PC-3 (cell line): ENCODE results near the gene SGTA. TPM values are rescaled to one million over a fixed set of nuclear protein-coding genes. Genes with fewer than 3 reads are reported as not detected.

Source experiments
- ATAC-seq: fragments of 200-7000 bp; cut with Tn5 transposase; 2 replicates; pipeline ENCODE4 v1.9.1; 2020; ENCODE audit warnings: mild to moderate bottlenecking, moderate library complexity
- Bru-seq: library from RNA; stranded (reverse); fragments of 400-500 nt; gene quantifications from one replicate; lab custom pipeline; 2021; lab: Mats Ljungman, UMichigan
- BruChase-seq, 2 experiments: library from RNA; stranded (reverse); fragments of 400-500 nt; gene quantifications; one replicate each; lab custom pipeline; 2021; lab: Mats Ljungman, UMichigan
- BruUV-seq: library from RNA; stranded (reverse); fragments of 400-500 nt; replicated peaks from 2 replicates; lab custom pipeline; 2021; lab: Mats Ljungman, UMichigan
- CTCF ChIA-PET: fragments of 300-600 bp; sonication (Branson Sonifier 250); formaldehyde crosslinking; loops from one replicate; lab custom pipeline; 2022; ENCODE audit warnings: antibody characterized with exemption; lab: Charles Lee
- POLR2A ChIA-PET: fragments of 300-600 bp; sonication (Branson Sonifier 250); formaldehyde crosslinking; loops from one replicate; lab custom pipeline; 2022; ENCODE audit warnings: antibody characterized with exemption; ENCODE audit not compliant: unreplicated experiment; lab: Charles Lee
- DNase-seq: peaks from one replicate; pipeline ENCODE4 v3.0.0-alpha.2; 2015
- H2AFZ ChIP-seq: fragments of 300-600 bp; sonication (generic); 2 replicates; pipeline ENCODE4 v1.6.0; 2016; ENCODE audit warnings: antibody characterized with exemption, low read length
- H3F3A ChIP-seq: fragments of 300-600 bp; sonication (generic); one replicate; pipeline ENCODE4 v1.6.0; 2017; ENCODE audit warnings: antibody characterized with exemption, low read length, control low read depth, mild to moderate bottlenecking; ENCODE audit not compliant: unreplicated experiment
- H3K27ac ChIP-seq: fragments of 300-600 bp; sonication (generic); 2 replicates; pipeline ENCODE4 v1.5.1; 2016; ENCODE audit warnings: mild to moderate bottlenecking, low read length
- H3K27me3 ChIP-seq: fragments of 300-600 bp; sonication (generic); 2 replicates; pipeline ENCODE4 v1.6.1; 2016; ENCODE audit warnings: low read length, mixed read lengths
- H3K36me3 ChIP-seq: fragments of 300-600 bp; sonication (generic); 2 replicates; pipeline ENCODE4 v1.6.1; 2016; ENCODE audit warnings: low read depth, mixed run types, low read length, mixed read lengths
- H3K4me1 ChIP-seq: fragments of 300-600 bp; sonication (generic); 2 replicates; pipeline ENCODE4 v1.5.1; 2016; ENCODE audit warnings: low read length; ENCODE audit not compliant: insufficient read depth
- H3K4me2 ChIP-seq: fragments of 300-600 bp; sonication (generic); 2 replicates; pipeline ENCODE4 v1.6.0; 2016; ENCODE audit warnings: low read length
- H3K4me3 ChIP-seq: fragments of 300-600 bp; sonication (generic); 2 replicates; pipeline ENCODE4 v1.5.1; 2016; ENCODE audit warnings: mild to moderate bottlenecking, low read length, mixed read lengths
- H3K79me2 ChIP-seq: fragments of 300-600 bp; sonication (generic); 2 replicates; pipeline ENCODE4 v1.6.1; 2017; ENCODE audit warnings: low read length, mixed read lengths
- H3K9ac ChIP-seq: fragments of 300-600 bp; sonication (generic); 2 replicates; pipeline ENCODE4 v1.6.0; 2016; ENCODE audit warnings: mild to moderate bottlenecking, low read length
- H3K9me2 ChIP-seq: fragments of 300-600 bp; sonication (generic); replicated peaks from 2 replicates; pipeline ENCODE4 v1.6.1; 2016; ENCODE audit warnings: mixed run types, low read length, mixed read lengths
- H3K9me3 ChIP-seq: fragments of 300-600 bp; sonication (generic); 2 replicates; pipeline ENCODE4 v1.6.1; 2016; ENCODE audit warnings: low read length, mixed read lengths
- H4K20me1 ChIP-seq: fragments of 300-600 bp; sonication (generic); 2 replicates; pipeline ENCODE4 v1.6.1; 2016; ENCODE audit warnings: low read length, mixed read lengths
- EZH2 ChIP-seq: fragments of 300-600 bp; sonication (generic); IDR thresholded peaks from one replicate; pipeline ENCODE4 v1.6.1; 2017; ENCODE audit warnings: antibody characterized with exemption, mild to moderate bottlenecking, low read length; ENCODE audit not compliant: unreplicated experiment
- EZH2phosphoT487 ChIP-seq: fragments of 300-600 bp; sonication (generic); IDR thresholded peaks from 2 replicates; pipeline ENCODE4 v1.6.1; 2018; ENCODE audit warnings: mild to moderate bottlenecking, antibody characterized with exemption, low read length, borderline replicate concordance
- intact Hi-C: fragments of 100-400 bp; cut with micrococcal nuclease; formaldehyde crosslinking; loops from 2 replicates; pipeline ENCODE4 v1.9.0; 2023
- long read RNA-seq: library from polyadenylated mRNA; unstranded; transcript quantifications from one replicate; pipeline ENCODE4 v2.0.0, GENCODE V29; 2021; ENCODE audit not compliant: unreplicated experiment
- total RNA-seq: library from RNA; depleted of rRNA; stranded (reverse); fragments of >200 nt; gene quantifications from 2 replicates; pipeline ENCODE4 v1.2.3, GENCODE V29; 2014; rRNA removed
- TF ChIP-seq, protein P1 (sequence below): fragments of 300-600 bp; sonication (generic); conservative IDR thresholded peaks from 2 replicates; pipeline ENCODE4 v1.5.1; 2017; ENCODE audit warnings: antibody characterized with exemption, low read depth, mild to moderate bottlenecking, low read length

SGTA gene, protein sequence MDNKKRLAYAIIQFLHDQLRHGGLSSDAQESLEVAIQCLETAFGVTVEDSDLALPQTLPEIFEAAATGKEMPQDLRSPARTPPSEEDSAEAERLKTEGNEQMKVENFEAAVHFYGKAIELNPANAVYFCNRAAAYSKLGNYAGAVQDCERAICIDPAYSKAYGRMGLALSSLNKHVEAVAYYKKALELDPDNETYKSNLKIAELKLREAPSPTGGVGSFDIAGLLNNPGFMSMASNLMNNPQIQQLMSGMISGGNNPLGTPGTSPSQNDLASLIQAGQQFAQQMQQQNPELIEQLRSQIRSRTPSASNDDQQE
- total RNA-seq (78.6 and 89.6 TPM in 2 replicates), Bru-seq, nascent RNA (percentile 61 among the genes with signal in this experiment), BruChase-seq, experiment 1, labeled RNA remaining after a 6-hour chase (percentile 82 among the genes with signal in this experiment), BruChase-seq, experiment 2, labeled RNA remaining after a 2-hour chase (percentile 72 among the genes with signal in this experiment)
- long read RNA-seq, transcript SGTA-201 (12 exons, 2,330 nt), result major isoform, 48 of 107 reads
- long read RNA-seq, partial matches to known transcripts, result 24 of 107 reads
- long read RNA-seq, other reads (novel, unspliced or antisense), result 35 of 107 reads

DNA sequence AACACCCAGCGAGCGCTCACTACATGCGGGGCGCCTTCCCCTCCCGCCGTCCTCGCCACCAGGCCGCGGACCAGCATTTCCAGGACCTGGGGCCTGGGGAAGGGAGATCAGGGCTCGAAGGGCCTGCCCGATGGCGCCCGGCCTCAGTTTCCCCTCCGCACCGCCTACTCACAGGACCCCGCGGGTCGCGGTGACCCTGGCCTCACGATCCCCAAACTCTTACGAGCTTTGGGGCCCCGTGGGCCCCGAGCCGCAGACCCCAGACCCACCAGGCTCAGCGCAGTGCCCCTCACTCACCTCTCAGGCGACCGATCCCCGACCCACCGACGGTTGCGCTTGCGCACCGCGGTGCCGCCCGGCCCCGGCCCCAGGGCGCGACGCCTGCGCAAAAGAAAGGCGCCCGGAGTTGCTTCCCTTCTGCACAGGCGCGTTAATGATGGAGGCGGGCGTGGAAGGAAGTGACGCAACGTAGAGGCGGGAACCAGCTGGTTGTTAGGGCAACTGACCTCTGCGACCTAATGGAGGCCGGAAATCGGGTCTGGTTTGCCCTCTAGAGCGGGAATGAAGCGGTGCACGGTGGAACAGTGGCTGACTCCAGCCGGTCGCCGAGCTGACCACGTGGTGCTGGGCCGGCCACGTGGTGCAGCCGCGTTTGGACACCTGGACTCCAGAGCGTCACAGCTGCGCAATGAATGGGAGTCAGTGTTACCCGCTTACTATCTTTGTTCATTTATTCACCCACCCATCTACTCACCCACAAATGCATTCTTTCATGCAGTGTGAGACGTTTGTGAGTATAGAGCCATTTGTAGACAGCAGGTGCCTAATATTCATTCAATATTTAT lies at the start of gene SGTA:
SGTA (minus strand) TSS at position 338 of the 845 bp plus-strand sequence. CDS start 14,205 bp downstream, outside the sequence.
- H3F3A ChIP-seq, result no peaks in the 10 kb centered on the region
- H3K27me3 ChIP-seq, result no peaks in the 10 kb centered on the region
- H2AFZ ChIP-seq, result peak within 1 kb of the TSS; percentile 90
- POLR2A ChIA-PET, result interaction anchor here (0.6 kb wide), 1 partner anchor 1934 kb away, joined by 4 read pairs; no protein-coding TSS in a partner anchor
- peaks cover 14% of the 10 kb centered on the region for H3K4me1 ChIP-seq
- peak within 1 kb of the TSS; percentile 60 for H3K27ac ChIP-seq
- peak within 1 kb of the TSS; percentile 99 for H3K9ac ChIP-seq
- ATAC-seq (peak; percentile 71), DNase-seq (peak; percentile 97)
- no peaks in the 10 kb centered on the region for H3K9me2 ChIP-seq
- peak within 1 kb of the TSS; percentile 96 for H3K4me2 ChIP-seq
- no peaks in the 10 kb centered on the region for H3K36me3 ChIP-seq
- H3K9me3 ChIP-seq, result no peaks in the 10 kb centered on the region
- no peak for TF ChIP-seq EZH2phosphoT487
- TF ChIP-seq, protein P1, sequence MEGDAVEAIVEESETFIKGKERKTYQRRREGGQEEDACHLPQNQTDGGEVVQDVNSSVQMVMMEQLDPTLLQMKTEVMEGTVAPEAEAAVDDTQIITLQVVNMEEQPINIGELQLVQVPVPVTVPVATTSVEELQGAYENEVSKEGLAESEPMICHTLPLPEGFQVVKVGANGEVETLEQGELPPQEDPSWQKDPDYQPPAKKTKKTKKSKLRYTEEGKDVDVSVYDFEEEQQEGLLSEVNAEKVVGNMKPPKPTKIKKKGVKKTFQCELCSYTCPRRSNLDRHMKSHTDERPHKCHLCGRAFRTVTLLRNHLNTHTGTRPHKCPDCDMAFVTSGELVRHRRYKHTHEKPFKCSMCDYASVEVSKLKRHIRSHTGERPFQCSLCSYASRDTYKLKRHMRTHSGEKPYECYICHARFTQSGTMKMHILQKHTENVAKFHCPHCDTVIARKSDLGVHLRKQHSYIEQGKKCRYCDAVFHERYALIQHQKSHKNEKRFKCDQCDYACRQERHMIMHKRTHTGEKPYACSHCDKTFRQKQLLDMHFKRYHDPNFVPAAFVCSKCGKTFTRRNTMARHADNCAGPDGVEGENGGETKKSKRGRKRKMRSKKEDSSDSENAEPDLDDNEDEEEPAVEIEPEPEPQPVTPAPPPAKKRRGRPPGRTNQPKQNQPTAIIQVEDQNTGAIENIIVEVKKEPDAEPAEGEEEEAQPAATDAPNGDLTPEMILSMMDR, result no peak; the same call in 1 of the 2 replicates
- TF ChIP-seq EZH2, result no peak
- no TSS peak for BruUV-seq
- intact Hi-C loops, result no loop called here
- peak within 1 kb of the TSS; percentile 98 for H3K4me3 ChIP-seq
- H4K20me1 ChIP-seq, result peaks cover 9% of the 10 kb centered on the region; the same call in 1 of the 2 replicates
- CTCF ChIA-PET, result no interaction called here
- H3K79me2 ChIP-seq, result peaks cover 82% of the 10 kb centered on the region

DNA sequence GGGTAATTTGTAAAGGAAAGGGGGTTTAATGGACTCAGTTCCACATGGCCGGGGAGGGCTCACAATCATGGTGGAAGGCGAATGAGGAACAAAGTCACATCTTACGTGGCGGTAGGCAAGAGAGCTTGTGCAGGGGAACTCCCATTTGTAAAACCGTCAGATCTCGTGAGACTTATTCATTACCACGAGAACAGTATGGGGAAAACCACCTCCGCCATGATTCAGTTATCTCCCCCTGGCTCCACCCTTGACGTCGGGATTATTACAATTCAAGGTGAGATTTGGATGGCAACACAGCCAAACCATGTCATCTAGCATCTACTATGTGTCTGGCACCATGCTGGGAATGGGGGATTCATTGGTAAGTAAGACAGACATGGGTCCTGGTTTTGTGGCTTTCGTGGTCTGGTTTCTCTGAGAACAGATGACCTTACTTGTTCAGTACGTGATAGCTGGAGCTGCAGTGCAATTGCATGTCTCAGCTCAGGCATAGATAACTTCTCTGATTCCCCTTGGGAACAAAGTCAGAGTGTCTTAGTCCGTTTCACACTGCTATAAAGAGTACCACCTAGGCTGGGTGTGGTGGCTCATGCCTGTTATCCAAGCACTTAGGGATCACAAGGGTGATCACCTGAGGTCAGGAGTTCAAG lies 44.9 kb upstream of the SGTA start:
- CTCF ChIA-PET, result no interaction called here
- Histone ChIP-seq H3K27ac (no peak overlapping the region), H2AFZ (no peak overlapping the region), H3K27me3 (no peaks in the 10 kb centered on the region), H4K20me1 (no peaks in the 10 kb centered on the region), H3K4me2 (no peak overlapping the region), H3F3A (no peaks in the 10 kb centered on the region), H3K4me3 (no peak overlapping the region), H3K9me3 (no peaks in the 10 kb centered on the region), H3K9me2 (no peaks in the 10 kb centered on the region), H3K9ac (no peak overlapping the region), H3K36me3 (no peaks in the 10 kb centered on the region), H3K79me2 (no peaks in the 10 kb centered on the region), H3K4me1 (no peaks in the 10 kb centered on the region)
- DNase-seq, result no peak
- intact Hi-C loops, result no loop called here
- TF ChIP-seq EZH2phosphoT487, result no peak
- TF ChIP-seq, protein P1, result no peak
- TF ChIP-seq EZH2, result no peak
- ATAC-seq, result no peak
- BruUV-seq, result no TSS peak
- POLR2A ChIA-PET, result no interaction called here
